Gastrocnemius medialis (tissue), 4 donors: ENCODE measurements around the gene FEZF2. TPM values are rescaled to one million over a fixed set of nuclear protein-coding genes. Genes with fewer than 3 reads are reported as not detected.

Experiments
- ATAC-seq, 2 donors: fragments of 150-250 bp; one replicate each; pipeline ENCODE4 v1.9.1; 2016
- DNase-seq, 2 donors: peaks; one replicate each; pipeline ENCODE4 v3.0.0-alpha.2; 2019
- H3K27ac ChIP-seq, 4 donors: fragments of 200-600 bp; sonication (generic); 1 replicate in 1 of 4; 2 replicates in 3 of 4; pipeline ENCODE4 v1.5.1; 2016 to 2018; ENCODE audit warnings: mild to moderate bottlenecking in 2 of 4, moderate library complexity in 1 of 4
- H3K27me3 ChIP-seq, 3 donors: fragments of 200-600 bp; sonication (generic) in 2 of 3; 1 replicate in 1 of 3; 2 replicates in 2 of 3; pipeline versions ENCODE4 v1.5.1 to v1.6.0; 2016 to 2019; ENCODE audit warnings: mild to moderate bottlenecking in 1 of 3, moderate library complexity in 1 of 3
- H3K36me3 ChIP-seq, 2 donors: fragments of 200-600 bp; sonication (generic) in 1 of 2; one replicate each; pipeline ENCODE4 v1.5.1; 2017 to 2018
- H3K4me1 ChIP-seq, 2 donors: fragments of 200-600 bp; sonication (generic) in 1 of 2; one replicate each; pipeline ENCODE4 v1.5.1; 2016 to 2017; ENCODE audit warnings: mild to moderate bottlenecking in 2 of 2
- H3K4me3 ChIP-seq, 4 donors: fragments of 200-600 bp; sonication (generic) in 3 of 4; 1 replicate in 1 of 4; 2 replicates in 3 of 4; pipeline ENCODE4 v1.5.1; 2016 to 2019; ENCODE audit warnings: mild to moderate bottlenecking in 2 of 4
- H3K9me3 ChIP-seq, 3 donors: fragments of 200-600 bp; sonication (generic) in 2 of 3; 1 replicate in 1 of 3; 2 replicates in 2 of 3; pipeline ENCODE4 v1.5.1; 2016 to 2019
- CTCF ChIP-seq, 5 experiments: fragments of 450-650 bp in 3 of 5; fragments of 200-600 bp in 2 of 5; sonication (generic) in 2 of 5; IDR thresholded peaks in 4 of 5; conservative IDR thresholded peaks in 1 of 5; 1 replicate in 4 of 5; 2 replicates in 1 of 5; pipeline ENCODE4 v1.5.1; 2016 to 2019; ENCODE audit warnings: antibody characterized with exemption in 5 of 5, mild to moderate bottlenecking in 3 of 5, moderate library complexity in 3 of 5
- POLR2A ChIP-seq, 2 donors: fragments of 450-650 bp; IDR thresholded peaks; one replicate each; pipeline ENCODE4 v1.6.1; 2017; ENCODE audit warnings: antibody characterized with exemption in 2 of 2, mild to moderate bottlenecking in 2 of 2, moderate library complexity in 2 of 2
- in situ Hi-C, 4 donors: fragments of 200-750 bp; cut with MboI; loops; one replicate each; pipeline versions ENCODE4 v1.15.0 to v1.8.0; 2017; ENCODE audit warnings: low sequenced_read_pairs in 4 of 4
- intact Hi-C: fragments of 100-400 bp; cut with DNase I; formaldehyde crosslinking; loops from one replicate; pipeline ENCODE4 v1.15.1; 2023; ENCODE audit warnings: low total_unique reads
- total RNA-seq, 4 donors: library from RNA; depleted of rRNA; stranded (reverse); fragments of >200 nt; gene quantifications; one replicate each; pipeline versions ENCODE4 v1.1.0 to v1.2.3, GENCODE V29; 2016

FEZF2 gene
- total RNA-seq, 4 donors from 2014 or later, result not detected

- H3K4me3 ChIP-seq, result no peak overlapping the region
- no peak for ATAC-seq
- TF ChIP-seq POLR2A (IDR thresholded peaks at IDR 0.05), result no peak
- no peaks in the 10 kb centered on the region for H3K36me3 ChIP-seq
- H3K27me3 ChIP-seq, result no peaks in the 10 kb centered on the region
- no peak for DNase-seq
- H3K27ac ChIP-seq, result no peak overlapping the region
- intact Hi-C loops, result no loop called here
- H3K9me3 ChIP-seq, result no peaks in the 10 kb centered on the region
- in situ Hi-C loops, result no loop called here
- H3K4me1 ChIP-seq, result no peaks in the 10 kb centered on the region
Observed at GRCh38 chr3:62325896-62326295, 47.5 kb downstream of the FEZF2 start.

- H3K36me3 ChIP-seq, result no peaks in the 10 kb centered on the region
- H3K9me3 ChIP-seq, result no peaks in the 10 kb centered on the region
- no peak for DNase-seq
- H3K27ac ChIP-seq, result no peak overlapping the region
- peaks cover 0 to 8% (median 7%) of the 10 kb centered on the region in 3 donors for H3K27me3 ChIP-seq
- no peak overlapping the region for H3K4me3 ChIP-seq
- in situ Hi-C loops, result no loop called here
- intact Hi-C loops, result no loop called here
- TF ChIP-seq CTCF (IDR thresholded peaks at IDR 0.05 in 4 of 5, conservative IDR thresholded peaks at IDR 0.05 in 1 of 5) (no peak), POLR2A (IDR thresholded peaks at IDR 0.05) (no peak)
- ATAC-seq, result no peak
- H3K4me1 ChIP-seq, result no peaks in the 10 kb centered on the region
Observed at GRCh38 chr3:62323241-62323640, 50.1 kb downstream of the FEZF2 start.
